ENCODE measurements around the gene AGAP1.

- no peak for TF ChIP-seq CTCF (IDR thresholded peaks at IDR 0.05)
- no peak for TF ChIP-seq POLR2A (IDR thresholded peaks at IDR 0.05)
Measured at GRCh38 chr2:236172255-236173035, 678.6 kb downstream of the AGAP1 start.
